H9 (cell line): ENCODE data around the gene ZNF618. TPM values are rescaled to one million over a fixed set of nuclear protein-coding genes. Genes with fewer than 3 reads are reported as not detected.
A peak's percentile ranks its signal among the peaks of the same experiment; 100 is the strongest.

Experiments used
- DNase-seq: peaks from one replicate; pipeline ENCODE4 v3.0.0-alpha.2; 2017
- H2AFZ ChIP-seq: one replicate; pipeline ENCODE4 v1.6.1; 2013; ENCODE audit warnings: mild to moderate bottlenecking, low read length, control low read depth, moderate library complexity
- H2AK5ac ChIP-seq: 2 replicates; pipeline ENCODE4 v1.6.1; 2013; ENCODE audit warnings: low read length, control low read depth, mixed read lengths; ENCODE audit not compliant: insufficient read length
- H2BK120ac ChIP-seq: one replicate; pipeline ENCODE4 v1.6.1; 2013; ENCODE audit warnings: low read depth, mild to moderate bottlenecking, low read length, control low read depth, inconsistent platforms; ENCODE audit not compliant: poor library complexity, severe bottlenecking
- H2BK12ac ChIP-seq: 2 replicates; pipeline ENCODE4 v1.6.1; 2013; ENCODE audit warnings: low read length, control low read depth, mixed read lengths, low read depth; ENCODE audit not compliant: insufficient read length
- H2BK15ac ChIP-seq: 2 replicates; pipeline ENCODE4 v1.6.1; 2013; ENCODE audit warnings: low read depth, low read length, control low read depth
- H2BK20ac ChIP-seq: one replicate; pipeline ENCODE4 v1.6.1; 2013; ENCODE audit warnings: low read depth, mild to moderate bottlenecking, low read length, control low read depth, inconsistent platforms; ENCODE audit not compliant: poor library complexity, severe bottlenecking
- H2BK5ac ChIP-seq: 2 replicates; pipeline ENCODE4 v1.6.1; 2013; ENCODE audit warnings: low read length, control low read depth, mixed read lengths; ENCODE audit not compliant: insufficient read length
- H3K14ac ChIP-seq: 2 replicates; pipeline ENCODE4 v1.6.1; 2013; ENCODE audit warnings: low read length, control low read depth; ENCODE audit not compliant: insufficient read depth
- H3K18ac ChIP-seq: 2 replicates; pipeline ENCODE4 v1.6.1; 2013; ENCODE audit warnings: low read depth, mild to moderate bottlenecking, mixed read lengths, low read length, control low read depth; ENCODE audit not compliant: insufficient read length
- H3K23ac ChIP-seq: 2 replicates; pipeline ENCODE4 v1.6.1; 2013; ENCODE audit warnings: low read length, control low read depth, mixed read lengths, low read depth; ENCODE audit not compliant: insufficient read length
- H3K23me2 ChIP-seq: 2 replicates; pipeline ENCODE4 v1.6.1; 2013; ENCODE audit warnings: low read depth, mild to moderate bottlenecking, mixed read lengths, low read length, control low read depth; ENCODE audit not compliant: insufficient read length, poor library complexity, severe bottlenecking
- H3K27ac ChIP-seq: 2 replicates; pipeline ENCODE4 v1.5.1; 2013; ENCODE audit warnings: low read length, control low read depth, mixed read lengths, low read depth; ENCODE audit not compliant: insufficient read length
- H3K27me3 ChIP-seq: 2 replicates; pipeline ENCODE4 v1.6.1; 2013; ENCODE audit warnings: low read length, control low read depth, inconsistent platforms; ENCODE audit not compliant: insufficient read depth
- H3K4ac ChIP-seq: 2 replicates; pipeline ENCODE4 v1.6.1; 2013; ENCODE audit warnings: low read depth, mild to moderate bottlenecking, control low read depth, inconsistent platforms, low read length, moderate library complexity
- H3K4me1 ChIP-seq: 2 replicates; pipeline ENCODE4 v1.6.1; 2013; ENCODE audit warnings: low read length, control low read depth, inconsistent platforms; ENCODE audit not compliant: insufficient read depth
- H3K4me2 ChIP-seq: 2 replicates; pipeline ENCODE4 v1.6.1; 2013; ENCODE audit warnings: low read length, control low read depth, mixed read lengths; ENCODE audit not compliant: insufficient read length, insufficient read depth
- H3K56ac ChIP-seq: 2 replicates; pipeline ENCODE4 v1.6.1; 2013; ENCODE audit warnings: low read depth, mild to moderate bottlenecking, mixed read lengths, low read length, control low read depth; ENCODE audit not compliant: insufficient read length
- H3K79me1 ChIP-seq: 2 replicates; pipeline ENCODE4 v1.6.1; 2013; ENCODE audit warnings: low read depth, mild to moderate bottlenecking, moderate library complexity, low read length, control low read depth, inconsistent platforms; ENCODE audit not compliant: insufficient read depth, poor library complexity, severe bottlenecking
- H3K79me2 ChIP-seq: 2 replicates; pipeline ENCODE4 v1.6.1; 2013; ENCODE audit warnings: low read length, control low read depth, inconsistent platforms; ENCODE audit not compliant: insufficient read depth
- H3K9ac ChIP-seq: 2 replicates; pipeline ENCODE4 v1.6.1; 2013; ENCODE audit warnings: low read length, control low read depth, mixed read lengths; ENCODE audit not compliant: insufficient read length; ENCODE audit errors: extremely low read depth
- H3K9me3 ChIP-seq: one replicate; pipeline ENCODE4 v1.6.1; 2013; ENCODE audit warnings: low read depth, low read length, inconsistent platforms; ENCODE audit not compliant: control insufficient read depth
- H3T11ph ChIP-seq: one replicate; pipeline ENCODE4 v1.6.1; 2013; ENCODE audit warnings: mild to moderate bottlenecking, low read length, control low read depth, inconsistent platforms
- H4K20me1 ChIP-seq: one replicate; pipeline ENCODE4 v1.6.1; 2013; ENCODE audit not compliant: control insufficient read depth, insufficient read length, insufficient read depth
- H4K5ac ChIP-seq: 2 replicates; pipeline ENCODE4 v1.6.1; 2013; ENCODE audit warnings: low read depth, mild to moderate bottlenecking, mixed read lengths, low read length, control low read depth; ENCODE audit not compliant: insufficient read length
- H4K8ac ChIP-seq: replicated peaks from 2 replicates; pipeline ENCODE4 v1.6.1; 2013; ENCODE audit warnings: low read length, control low read depth, mixed read lengths, low read depth; ENCODE audit not compliant: insufficient read length
- H4K91ac ChIP-seq: 2 replicates; pipeline ENCODE4 v1.6.1; 2013; ENCODE audit warnings: low read depth, mild to moderate bottlenecking, moderate library complexity, mixed read lengths, low read length, control low read depth; ENCODE audit not compliant: insufficient read length
- H3K27ac Mint-ChIP-seq, 3 experiments: 2 replicates in 2 of 3; 3 replicates in 1 of 3; pipeline ENCODE4 v1.8.0; 2020 to 2021; ENCODE audit warnings: mixed read lengths in 3 of 3, mild to moderate bottlenecking in 1 of 3, moderate library complexity in 1 of 3
- H3K27me3 Mint-ChIP-seq: 2 replicates; pipeline ENCODE4 v1.8.0; 2021; ENCODE audit warnings: low read depth, mild to moderate bottlenecking, moderate library complexity, mixed read lengths
- H3K36me3 Mint-ChIP-seq, 3 experiments: 2 replicates in 2 of 3; 3 replicates in 1 of 3; pipeline ENCODE4 v1.8.0; 2020 to 2021; ENCODE audit warnings: low read depth in 3 of 3, mixed read lengths in 3 of 3; ENCODE audit not compliant: insufficient read depth in 1 of 3
- H3K4me1 Mint-ChIP-seq, 2 experiments: 2 replicates each; pipeline ENCODE4 v1.8.0; 2020; ENCODE audit warnings: mixed read lengths in 2 of 2
- H3K4me3 Mint-ChIP-seq, 2 experiments: 2 replicates in 1 of 2; 3 replicates in 1 of 2; pipeline ENCODE4 v1.8.0; 2020 to 2021; ENCODE audit warnings: mild to moderate bottlenecking in 2 of 2, mixed read lengths in 2 of 2, moderate library complexity in 1 of 2
- H3K9me3 Mint-ChIP-seq, 2 experiments: 2 replicates in 1 of 2; 3 replicates in 1 of 2; pipeline ENCODE4 v1.8.0; 2020; ENCODE audit warnings: mild to moderate bottlenecking in 2 of 2, mixed read lengths in 2 of 2, moderate library complexity in 1 of 2
- WGBS: extraction: QIAGEN DNeasy Blood & Tissue Kit; methylation state at CpG from one replicate; pipeline ENCODE4 v1.1.7; 2013; ENCODE audit warnings: missing lambda C conversion rate, low lambda C conversion rate, mixed read lengths; ENCODE audit not compliant: insufficient read length; ENCODE audit errors: extremely low coverage; 5-methylcytosine and 5-hydroxymethylcytosine counted together
- total RNA-seq: library from RNA; stranded (reverse); gene quantifications from 2 replicates; pipeline ENCODE4 v1.2.1, GENCODE V29; 2021
- TF ChIP-seq, protein P1 (sequence below): fragments of 200-600 bp; sonication (generic); conservative IDR thresholded peaks from 3 replicates; pipeline ENCODE4 v1.8.0; 2021; ENCODE audit warnings: antibody characterized with exemption, mild to moderate bottlenecking

The ZNF618 gene
- total RNA-seq, 1 experiment from 2014 or later: 13.6 TPM

DNA sequence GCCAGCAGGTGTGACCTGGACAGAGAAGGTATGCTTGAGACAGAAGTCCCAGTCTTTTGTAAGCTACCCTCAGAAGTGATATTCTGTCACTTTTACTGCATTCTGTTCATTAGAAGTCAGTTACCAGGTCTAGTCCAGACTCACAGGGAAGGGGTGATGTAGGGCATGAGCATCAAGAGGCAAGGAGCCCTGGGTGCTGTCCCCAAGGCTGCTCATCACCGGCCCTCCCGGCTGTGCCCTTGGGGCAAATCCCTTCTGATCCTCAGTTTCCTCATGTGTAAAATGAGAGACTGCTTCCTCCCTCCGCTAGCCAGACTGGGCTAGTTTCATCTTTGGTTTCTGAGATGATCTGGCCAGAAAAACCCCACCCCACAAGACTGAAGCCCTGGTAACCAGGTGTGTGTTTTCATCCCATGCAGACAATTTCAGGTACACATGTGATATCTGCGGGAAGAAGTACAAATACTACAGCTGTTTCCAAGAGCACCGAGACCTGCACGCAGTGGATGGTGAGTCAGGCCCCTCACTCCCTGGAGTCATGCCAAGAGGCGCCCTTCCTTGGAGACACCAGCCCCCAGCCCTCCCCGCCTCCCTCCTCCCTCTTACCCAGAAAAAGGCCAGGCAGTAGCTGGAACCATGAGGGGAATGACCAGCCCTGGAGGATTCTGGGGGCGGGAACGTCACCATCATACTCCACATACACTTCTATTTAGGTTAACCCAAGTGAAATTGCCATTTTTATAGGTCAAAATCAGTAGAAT, 131.0 kb downstream of the ZNF618 start:
- no peaks in the 10 kb centered on the region for H4K20me1 ChIP-seq
- no peak overlapping the region for H3K14ac ChIP-seq
- H3T11ph ChIP-seq: no peak overlapping the region
- H2BK20ac ChIP-seq: no peak overlapping the region
- H2BK5ac ChIP-seq: no peak overlapping the region
- no peak overlapping the region for H2AFZ ChIP-seq
- Mint-ChIP-seq H3K9me3 (no peaks in the 10 kb centered on the region), H3K27me3 (no peaks in the 10 kb centered on the region), H3K27ac (no peak overlapping the region), H3K36me3 (peaks cover 15 to 34% (median 22%) of the 10 kb centered on the region in 3 experiments; a peak in 6 of 7 replicates), H3K4me3 (no peak overlapping the region), H3K4me1 (peaks cover 14% of the 10 kb centered on the region in 2 experiments)
- no peak overlapping the region for H4K91ac ChIP-seq
- no peak overlapping the region for H3K23ac ChIP-seq
- H3K79me1 ChIP-seq: no peaks in the 10 kb centered on the region
- H3K27me3 ChIP-seq: no peaks in the 10 kb centered on the region
- H2BK120ac ChIP-seq: no peak overlapping the region
- TF ChIP-seq, protein P1, sequence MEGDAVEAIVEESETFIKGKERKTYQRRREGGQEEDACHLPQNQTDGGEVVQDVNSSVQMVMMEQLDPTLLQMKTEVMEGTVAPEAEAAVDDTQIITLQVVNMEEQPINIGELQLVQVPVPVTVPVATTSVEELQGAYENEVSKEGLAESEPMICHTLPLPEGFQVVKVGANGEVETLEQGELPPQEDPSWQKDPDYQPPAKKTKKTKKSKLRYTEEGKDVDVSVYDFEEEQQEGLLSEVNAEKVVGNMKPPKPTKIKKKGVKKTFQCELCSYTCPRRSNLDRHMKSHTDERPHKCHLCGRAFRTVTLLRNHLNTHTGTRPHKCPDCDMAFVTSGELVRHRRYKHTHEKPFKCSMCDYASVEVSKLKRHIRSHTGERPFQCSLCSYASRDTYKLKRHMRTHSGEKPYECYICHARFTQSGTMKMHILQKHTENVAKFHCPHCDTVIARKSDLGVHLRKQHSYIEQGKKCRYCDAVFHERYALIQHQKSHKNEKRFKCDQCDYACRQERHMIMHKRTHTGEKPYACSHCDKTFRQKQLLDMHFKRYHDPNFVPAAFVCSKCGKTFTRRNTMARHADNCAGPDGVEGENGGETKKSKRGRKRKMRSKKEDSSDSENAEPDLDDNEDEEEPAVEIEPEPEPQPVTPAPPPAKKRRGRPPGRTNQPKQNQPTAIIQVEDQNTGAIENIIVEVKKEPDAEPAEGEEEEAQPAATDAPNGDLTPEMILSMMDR: no peak
- no peak overlapping the region for H2AK5ac ChIP-seq
- H4K8ac ChIP-seq: no peak overlapping the region
- H3K79me2 ChIP-seq: no peaks in the 10 kb centered on the region
- H2BK12ac ChIP-seq: no peak overlapping the region
- H3K4me2 ChIP-seq: no peak overlapping the region
- H4K5ac ChIP-seq: no peak overlapping the region
- H3K9ac ChIP-seq: no peak overlapping the region
- DNase-seq: peak; percentile 12
- H3K9me3 ChIP-seq: no peaks in the 10 kb centered on the region
- H3K56ac ChIP-seq: no peak overlapping the region
- no peak overlapping the region for H3K18ac ChIP-seq
- H2BK15ac ChIP-seq: no peak overlapping the region
- H3K4me1 ChIP-seq: peaks cover 3% of the 10 kb centered on the region; the same call in 1 of the 2 replicates
- no peak overlapping the region for H3K27ac ChIP-seq
- WGBS: no CpG with 5 or more reads among the region's 10 CpGs
- H3K23me2 ChIP-seq: no peaks in the 10 kb centered on the region
- no peak overlapping the region for H3K4ac ChIP-seq
